22Rv1 (cell line): Measurements from ENCODE around the gene TSSK6.

Source experiments
- ZFX ChIP-seq: fragments of 450-650 bp; IDR thresholded peaks from 2 replicates; pipeline ENCODE4 v1.6.1; 2017; ENCODE audit warnings: antibody characterized with exemption, borderline replicate concordance
- TF ChIP-seq, protein P1 (sequence below): fragments of 450-650 bp; IDR thresholded peaks from 2 replicates; pipeline ENCODE4 v1.5.1; 2017; ENCODE audit warnings: mild to moderate bottlenecking

- TF ChIP-seq, protein P1, sequence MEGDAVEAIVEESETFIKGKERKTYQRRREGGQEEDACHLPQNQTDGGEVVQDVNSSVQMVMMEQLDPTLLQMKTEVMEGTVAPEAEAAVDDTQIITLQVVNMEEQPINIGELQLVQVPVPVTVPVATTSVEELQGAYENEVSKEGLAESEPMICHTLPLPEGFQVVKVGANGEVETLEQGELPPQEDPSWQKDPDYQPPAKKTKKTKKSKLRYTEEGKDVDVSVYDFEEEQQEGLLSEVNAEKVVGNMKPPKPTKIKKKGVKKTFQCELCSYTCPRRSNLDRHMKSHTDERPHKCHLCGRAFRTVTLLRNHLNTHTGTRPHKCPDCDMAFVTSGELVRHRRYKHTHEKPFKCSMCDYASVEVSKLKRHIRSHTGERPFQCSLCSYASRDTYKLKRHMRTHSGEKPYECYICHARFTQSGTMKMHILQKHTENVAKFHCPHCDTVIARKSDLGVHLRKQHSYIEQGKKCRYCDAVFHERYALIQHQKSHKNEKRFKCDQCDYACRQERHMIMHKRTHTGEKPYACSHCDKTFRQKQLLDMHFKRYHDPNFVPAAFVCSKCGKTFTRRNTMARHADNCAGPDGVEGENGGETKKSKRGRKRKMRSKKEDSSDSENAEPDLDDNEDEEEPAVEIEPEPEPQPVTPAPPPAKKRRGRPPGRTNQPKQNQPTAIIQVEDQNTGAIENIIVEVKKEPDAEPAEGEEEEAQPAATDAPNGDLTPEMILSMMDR: no peak
- TF ChIP-seq ZFX: no peak
Measured at GRCh38 chr19:19543640-19544039, 28.3 kb upstream of the TSSK6 start.
